GM23338 (cell line): ENCODE data around the gene IMPG1.

ENCODE experiments used
- EZH2 ChIP-seq: fragments of 200-600 bp; sonication (generic); IDR thresholded peaks from one replicate; pipeline ENCODE4 v1.8.0; 2017; ENCODE audit warnings: antibody characterized with exemption, mild to moderate bottlenecking, low read depth; ENCODE audit not compliant: unreplicated experiment
- POLR2AphosphoS5 ChIP-seq: IDR thresholded peaks from 2 replicates; pipeline ENCODE4 v1.6.1; 2016; ENCODE audit warnings: antibody characterized with exemption, low read depth

GRCh38 chr6:75937846-75938245 is 134.6 kb downstream of the IMPG1 start:
- no peak for TF ChIP-seq POLR2AphosphoS5
- no peak for TF ChIP-seq EZH2
